Nephron (organoid): ENCODE measurements around the gene KIAA1671.
A peak's percentile ranks its signal among the peaks of the same experiment; 100 is the strongest.
"Not testable (repeated sequence)": the region's sequence is repeated elsewhere in the genome, so short reads cannot be mapped to it uniquely, and the experiment has no call there.

ENCODE experiments used
- H3K27ac Mint-ChIP-seq, 3 experiments: 2 replicates each; pipeline ENCODE4 v1.8.0; 2020; ENCODE audit warnings: mixed read lengths in 3 of 3, mild to moderate bottlenecking in 2 of 3, moderate library complexity in 1 of 3
- H3K27me3 Mint-ChIP-seq: 2 replicates; pipeline ENCODE4 v1.8.0; 2021; ENCODE audit warnings: low read depth, mild to moderate bottlenecking, moderate library complexity, mixed read lengths
- H3K36me3 Mint-ChIP-seq: 2 replicates; pipeline ENCODE4 v1.8.0; 2020; ENCODE audit warnings: low read depth, mixed read lengths
- H3K4me1 Mint-ChIP-seq: 2 replicates; pipeline ENCODE4 v1.8.0; 2020; ENCODE audit warnings: mixed read lengths
- H3K4me3 Mint-ChIP-seq, 3 experiments: 2 replicates each; pipeline ENCODE4 v1.8.0; 2020; ENCODE audit warnings: mild to moderate bottlenecking in 3 of 3, mixed read lengths in 3 of 3, moderate library complexity in 2 of 3
- H3K9me3 Mint-ChIP-seq: 2 replicates; pipeline ENCODE4 v1.8.0; 2020; ENCODE audit warnings: mixed read lengths
- TF ChIP-seq, protein P1 (sequence below), 3 experiments: fragments of 200-600 bp; sonication (generic); IDR thresholded peaks; one replicate each; pipeline ENCODE4 v1.5.0; 2021; ENCODE audit warnings: antibody characterized with exemption in 3 of 3; ENCODE audit not compliant: unreplicated experiment in 3 of 3

The KIAA1671 gene

DNA sequence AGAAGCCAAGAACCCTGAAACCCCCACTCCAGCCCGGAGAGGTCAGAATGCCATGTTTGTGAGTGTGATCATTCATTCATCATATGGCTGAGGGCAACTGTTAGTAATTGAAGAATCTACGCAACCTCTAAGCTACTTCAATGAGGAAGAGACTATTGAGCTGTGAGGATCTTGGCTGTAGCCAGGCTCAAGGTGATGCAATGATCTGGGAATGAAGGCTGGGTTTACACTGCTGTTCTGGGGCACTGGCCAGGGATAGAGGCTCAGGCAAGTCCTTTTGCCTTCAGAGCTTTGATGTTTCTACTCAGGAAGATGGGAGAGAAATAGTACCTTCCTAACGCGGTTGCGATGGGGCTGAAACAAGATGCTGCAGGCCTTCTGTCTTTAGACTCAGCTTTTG is 279.8 kb downstream of the KIAA1671 start:
- TF ChIP-seq, protein P1, sequence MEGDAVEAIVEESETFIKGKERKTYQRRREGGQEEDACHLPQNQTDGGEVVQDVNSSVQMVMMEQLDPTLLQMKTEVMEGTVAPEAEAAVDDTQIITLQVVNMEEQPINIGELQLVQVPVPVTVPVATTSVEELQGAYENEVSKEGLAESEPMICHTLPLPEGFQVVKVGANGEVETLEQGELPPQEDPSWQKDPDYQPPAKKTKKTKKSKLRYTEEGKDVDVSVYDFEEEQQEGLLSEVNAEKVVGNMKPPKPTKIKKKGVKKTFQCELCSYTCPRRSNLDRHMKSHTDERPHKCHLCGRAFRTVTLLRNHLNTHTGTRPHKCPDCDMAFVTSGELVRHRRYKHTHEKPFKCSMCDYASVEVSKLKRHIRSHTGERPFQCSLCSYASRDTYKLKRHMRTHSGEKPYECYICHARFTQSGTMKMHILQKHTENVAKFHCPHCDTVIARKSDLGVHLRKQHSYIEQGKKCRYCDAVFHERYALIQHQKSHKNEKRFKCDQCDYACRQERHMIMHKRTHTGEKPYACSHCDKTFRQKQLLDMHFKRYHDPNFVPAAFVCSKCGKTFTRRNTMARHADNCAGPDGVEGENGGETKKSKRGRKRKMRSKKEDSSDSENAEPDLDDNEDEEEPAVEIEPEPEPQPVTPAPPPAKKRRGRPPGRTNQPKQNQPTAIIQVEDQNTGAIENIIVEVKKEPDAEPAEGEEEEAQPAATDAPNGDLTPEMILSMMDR (IDR thresholded peaks at IDR 0.05; ENCODE audit: unreplicated experiment in 3 of 3) = no peak
- no peaks in the 10 kb centered on the region for H3K36me3 Mint-ChIP-seq
- H3K27ac Mint-ChIP-seq = no peak overlapping the region
- H3K27me3 Mint-ChIP-seq = peaks cover 36% of the 10 kb centered on the region
- no peak overlapping the region for H3K4me3 Mint-ChIP-seq
- H3K9me3 Mint-ChIP-seq = no peaks in the 10 kb centered on the region
- H3K4me1 Mint-ChIP-seq = no peaks in the 10 kb centered on the region

DNA sequence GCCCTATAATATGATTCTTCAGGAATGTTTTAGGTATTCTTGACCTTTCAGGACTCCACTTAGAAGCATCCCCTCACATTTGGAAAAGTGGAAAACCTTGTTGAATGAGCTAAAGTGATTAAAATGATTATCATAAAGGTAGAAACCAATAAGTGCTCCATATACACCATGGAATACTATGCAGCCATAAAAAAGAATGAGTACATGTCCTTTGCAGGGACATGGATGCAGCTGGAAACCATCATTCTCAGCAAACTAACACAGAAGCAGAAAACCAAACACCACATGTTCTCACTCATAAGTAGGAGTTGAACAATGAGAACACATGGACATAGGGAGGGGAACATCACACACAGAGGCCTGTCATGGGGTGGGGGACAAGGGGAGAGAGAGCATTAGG is 281.2 kb downstream of the KIAA1671 start:
- H3K4me3 Mint-ChIP-seq, H3K9me3 Mint-ChIP-seq, H3K4me1 Mint-ChIP-seq, H3K27ac Mint-ChIP-seq, H3K36me3 Mint-ChIP-seq: not testable (repeated sequence)
- peaks cover 39% of the 10 kb centered on the region for H3K27me3 Mint-ChIP-seq

DNA sequence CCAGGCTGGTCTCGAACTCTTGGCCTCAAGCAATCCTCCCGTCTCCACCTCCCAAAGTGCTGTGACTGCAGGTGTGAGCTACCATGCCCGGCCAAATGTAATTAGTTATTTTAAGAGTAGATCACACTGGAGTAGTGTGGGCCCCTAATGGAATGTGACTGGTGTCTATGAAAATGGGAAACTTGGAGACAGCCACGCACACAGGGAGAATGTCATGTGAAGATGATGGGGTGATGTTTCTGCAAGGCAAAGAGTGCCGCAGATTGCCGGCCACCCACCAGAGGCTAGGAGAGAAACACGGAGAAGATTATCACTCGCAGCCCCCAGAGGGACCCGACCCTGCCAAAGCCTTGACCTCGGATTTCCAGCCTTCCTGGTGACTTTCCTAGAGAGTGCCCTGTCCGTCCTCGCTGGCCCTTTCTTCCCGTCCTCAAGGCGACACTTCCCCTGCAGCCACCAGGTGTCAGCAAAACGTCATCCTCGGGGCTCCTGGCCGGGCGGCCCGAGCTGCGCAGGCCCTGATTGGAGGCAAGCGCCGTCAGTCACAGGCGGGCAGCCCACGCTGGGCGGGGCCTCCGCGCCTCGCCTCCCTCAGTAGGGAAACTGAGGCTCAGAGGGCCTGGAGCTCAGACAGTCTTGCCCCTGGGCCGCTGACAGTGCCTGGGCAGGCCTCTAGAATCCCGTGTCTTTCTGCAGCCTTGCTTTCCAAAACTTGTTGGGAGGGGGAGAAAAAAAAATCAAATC is 283.2 kb downstream of the KIAA1671 start:
- Mint-ChIP-seq H3K27me3 (peaks cover 35% of the 10 kb centered on the region), H3K27ac (peak overlapping the region in 1 of 3 experiments; percentile 26), H3K4me1 (no peaks in the 10 kb centered on the region), H3K4me3 (peak overlapping the region; percentile 4 to 59 (median 42)), H3K36me3 (no peaks in the 10 kb centered on the region), H3K9me3 (no peaks in the 10 kb centered on the region)
- TF ChIP-seq, protein P1 (IDR thresholded peaks at IDR 0.05; ENCODE audit: unreplicated experiment in 3 of 3) = peak; percentile 77 to 80 (median 77)

DNA sequence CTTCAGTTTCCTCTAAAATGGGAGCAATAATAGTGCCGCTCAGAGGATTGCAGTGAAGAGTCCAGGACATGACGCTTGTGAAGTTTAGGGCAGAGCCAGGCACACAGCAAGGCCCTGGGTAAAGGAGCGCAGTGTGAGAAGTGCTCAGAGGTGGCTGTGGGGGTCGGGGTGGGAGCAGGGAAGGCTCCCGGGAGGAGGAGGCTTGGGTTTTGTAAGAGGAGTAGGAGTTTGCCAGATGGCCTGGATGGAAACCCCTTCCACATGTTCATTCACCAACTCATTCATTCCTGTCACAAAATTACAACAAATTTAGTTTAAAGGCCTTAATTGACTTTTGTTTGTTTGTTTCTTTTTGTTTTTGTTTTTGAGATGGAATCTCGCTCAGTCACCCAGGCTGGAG is 283.9 kb downstream of the KIAA1671 start:
- H3K4me1 Mint-ChIP-seq = no peaks in the 10 kb centered on the region
- H3K27me3 Mint-ChIP-seq = peaks cover 35% of the 10 kb centered on the region
- no peaks in the 10 kb centered on the region for H3K36me3 Mint-ChIP-seq
- TF ChIP-seq, protein P1 (IDR thresholded peaks at IDR 0.05; ENCODE audit: unreplicated experiment in 3 of 3) = no peak
- H3K9me3 Mint-ChIP-seq = no peaks in the 10 kb centered on the region
- peak overlapping the region in 2 of 3 experiments; percentile 12 to 59 for H3K4me3 Mint-ChIP-seq
- no peak overlapping the region for H3K27ac Mint-ChIP-seq

DNA sequence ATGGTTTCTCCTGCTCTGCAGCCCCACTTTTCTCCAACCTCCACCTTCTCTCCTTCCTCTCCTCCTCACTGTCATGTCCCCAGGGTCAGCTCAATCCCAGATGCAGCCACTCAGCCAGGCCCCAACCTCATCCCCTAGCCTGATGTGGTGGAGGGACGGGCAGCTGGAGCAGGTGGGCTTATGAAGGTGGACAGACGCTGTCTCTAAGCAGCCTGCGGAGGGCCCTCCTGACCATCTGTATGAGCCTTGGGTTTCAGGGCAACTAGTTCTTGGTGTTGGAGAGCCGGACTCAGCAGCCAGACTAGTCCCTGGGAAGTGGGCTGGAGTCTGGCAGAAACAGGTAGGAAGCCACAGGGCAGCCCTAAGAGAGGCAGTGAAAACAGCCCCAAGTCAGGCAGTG is 285.0 kb downstream of the KIAA1671 start:
- no peaks in the 10 kb centered on the region for H3K36me3 Mint-ChIP-seq
- H3K27me3 Mint-ChIP-seq = peaks cover 27% of the 10 kb centered on the region
- H3K4me3 Mint-ChIP-seq = no peak overlapping the region
- no peak overlapping the region for H3K27ac Mint-ChIP-seq
- TF ChIP-seq, protein P1 (IDR thresholded peaks at IDR 0.05; ENCODE audit: unreplicated experiment in 3 of 3) = no peak
- no peaks in the 10 kb centered on the region for H3K9me3 Mint-ChIP-seq
- no peaks in the 10 kb centered on the region for H3K4me1 Mint-ChIP-seq

DNA sequence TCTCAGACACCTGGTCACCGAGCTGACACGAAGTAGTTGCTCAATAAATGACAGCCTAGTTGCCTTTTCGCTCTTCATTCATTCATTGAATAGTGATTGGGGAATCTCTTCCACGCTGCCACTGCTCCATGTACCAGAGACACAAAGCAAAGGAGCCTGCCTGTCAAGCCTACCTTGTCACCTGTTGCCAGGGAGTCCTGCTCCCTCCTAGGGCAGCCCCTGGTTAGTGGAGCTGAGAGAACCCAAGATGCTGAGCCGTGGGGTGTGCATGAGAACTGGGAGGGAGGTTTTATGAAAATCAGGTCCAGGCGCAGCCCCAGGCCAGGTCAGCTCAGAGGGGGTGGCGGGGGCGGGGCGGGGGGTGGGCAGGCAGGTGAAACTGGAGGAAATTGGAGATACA is 285.5 kb downstream of the KIAA1671 start:
- not testable (repeated sequence) for H3K27ac Mint-ChIP-seq, H3K4me1 Mint-ChIP-seq, H3K9me3 Mint-ChIP-seq, H3K4me3 Mint-ChIP-seq, H3K36me3 Mint-ChIP-seq
- H3K27me3 Mint-ChIP-seq = peaks cover 21% of the 10 kb centered on the region
